MM.1S (cell line): ENCODE measurements around the gene LTBP1.

Source experiments
- DNase-seq: peaks from one replicate; pipeline ENCODE4 v3.0.0-alpha.2; 2015
- H2AFZ ChIP-seq: fragments of 300-600 bp; sonication (generic); 2 replicates; pipeline ENCODE4 v1.6.0; 2016; ENCODE audit warnings: antibody characterized with exemption, low read length
- H3F3A ChIP-seq: fragments of 300-600 bp; sonication (generic); 2 replicates; pipeline ENCODE4 v1.6.1; 2016; ENCODE audit warnings: mild to moderate bottlenecking, antibody characterized with exemption, low read length, moderate library complexity, mixed read lengths; ENCODE audit not compliant: insufficient read depth
- H3K27ac ChIP-seq: fragments of 300-600 bp; sonication (generic); 2 replicates; pipeline ENCODE4 v1.5.1; 2016; ENCODE audit warnings: mild to moderate bottlenecking, low read length
- H3K27me3 ChIP-seq: fragments of 300-600 bp; sonication (generic); replicated peaks from 2 replicates; pipeline ENCODE4 v1.6.0; 2016; ENCODE audit warnings: low read length; ENCODE audit not compliant: insufficient read depth
- H3K36me3 ChIP-seq: fragments of 300-600 bp; sonication (generic); replicated peaks from 2 replicates; pipeline ENCODE4 v1.6.1; 2016; ENCODE audit warnings: mild to moderate bottlenecking, low read length, mixed read lengths; ENCODE audit not compliant: insufficient read depth
- H3K4me1 ChIP-seq: fragments of 300-600 bp; sonication (generic); 2 replicates; pipeline ENCODE4 v1.6.1; 2016; ENCODE audit warnings: low read length, mixed read lengths
- H3K4me2 ChIP-seq: fragments of 300-600 bp; sonication (generic); 2 replicates; pipeline ENCODE4 v1.6.0; 2016; ENCODE audit warnings: low read depth, low read length
- H3K4me3 ChIP-seq: fragments of 300-600 bp; sonication (generic); 2 replicates; pipeline ENCODE4 v1.5.1; 2016; ENCODE audit warnings: low read length, mixed read lengths
- H3K79me2 ChIP-seq: fragments of 300-600 bp; sonication (generic); 2 replicates; pipeline ENCODE4 v1.6.1; 2016; ENCODE audit warnings: mixed run types, low read length, mixed read lengths
- H3K9ac ChIP-seq: fragments of 300-600 bp; sonication (generic); 2 replicates; pipeline ENCODE4 v1.6.1; 2016; ENCODE audit warnings: low read length, mixed read lengths
- H3K9me2 ChIP-seq: fragments of 300-600 bp; sonication (generic); replicated peaks from 2 replicates; pipeline ENCODE4 v1.6.1; 2016; ENCODE audit warnings: mild to moderate bottlenecking, low read length, mixed read lengths; ENCODE audit not compliant: insufficient read depth
- H3K9me3 ChIP-seq: fragments of 300-600 bp; sonication (generic); replicated peaks from 2 replicates; pipeline ENCODE4 v1.6.1; 2016; ENCODE audit warnings: mild to moderate bottlenecking, low read length, mixed read lengths; ENCODE audit not compliant: insufficient read depth
- H4K20me1 ChIP-seq: fragments of 300-600 bp; sonication (generic); 2 replicates; pipeline ENCODE4 v1.6.1; 2016; ENCODE audit warnings: mild to moderate bottlenecking, low read length, moderate library complexity, mixed read lengths; ENCODE audit not compliant: insufficient read depth
- EZH2 ChIP-seq: fragments of 300-600 bp; sonication (generic); optimal IDR thresholded peaks from 2 replicates; pipeline ENCODE3; 2017; ENCODE audit warnings: low read depth, mild to moderate bottlenecking, antibody characterized with exemption, low read length, mixed read lengths
- EZH2phosphoT487 ChIP-seq: fragments of 300-600 bp; sonication (generic); IDR thresholded peaks from 2 replicates; pipeline ENCODE4 v1.6.1; 2018; ENCODE audit warnings: antibody characterized with exemption, low read length
- TF ChIP-seq, protein P1 (sequence below): fragments of 300-600 bp; sonication (generic); IDR thresholded peaks from 2 replicates; pipeline ENCODE4 v1.5.1; 2016; ENCODE audit warnings: antibody characterized with exemption, low read length, mixed read lengths

LTBP1 gene

DNA sequence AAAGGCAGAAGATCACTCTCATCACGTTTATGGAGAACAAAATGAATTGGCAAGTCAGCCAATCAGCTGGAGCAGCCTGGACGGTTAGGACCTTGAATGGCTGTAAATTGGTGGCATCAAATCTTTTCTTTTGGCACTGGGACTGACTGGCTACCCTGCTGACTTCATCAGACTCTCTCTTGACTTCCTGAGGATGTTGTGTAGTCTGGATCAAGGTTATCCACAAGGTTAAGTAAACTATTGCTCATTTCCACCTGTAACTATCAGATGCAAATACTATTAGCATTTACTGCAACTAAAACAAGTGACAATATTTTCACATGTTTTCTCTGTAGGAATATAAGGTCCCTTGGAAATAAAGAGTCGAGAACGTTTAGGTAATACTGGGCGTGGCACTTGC, 395.4 kb downstream of the LTBP1 start:
- no peaks in the 10 kb centered on the region for H3K27me3 ChIP-seq
- H3K4me1 ChIP-seq = no peaks in the 10 kb centered on the region
- H3K79me2 ChIP-seq = no peaks in the 10 kb centered on the region
- H3K27ac ChIP-seq = no peak overlapping the region
- H3K36me3 ChIP-seq = no peaks in the 10 kb centered on the region
- H3F3A ChIP-seq = no peaks in the 10 kb centered on the region
- no peak overlapping the region for H3K9ac ChIP-seq
- H2AFZ ChIP-seq = no peak overlapping the region
- no peak overlapping the region for H3K4me3 ChIP-seq
- no peak overlapping the region for H3K4me2 ChIP-seq
- H3K9me2 ChIP-seq = no peaks in the 10 kb centered on the region
- no peaks in the 10 kb centered on the region for H4K20me1 ChIP-seq
- TF ChIP-seq, protein P1, sequence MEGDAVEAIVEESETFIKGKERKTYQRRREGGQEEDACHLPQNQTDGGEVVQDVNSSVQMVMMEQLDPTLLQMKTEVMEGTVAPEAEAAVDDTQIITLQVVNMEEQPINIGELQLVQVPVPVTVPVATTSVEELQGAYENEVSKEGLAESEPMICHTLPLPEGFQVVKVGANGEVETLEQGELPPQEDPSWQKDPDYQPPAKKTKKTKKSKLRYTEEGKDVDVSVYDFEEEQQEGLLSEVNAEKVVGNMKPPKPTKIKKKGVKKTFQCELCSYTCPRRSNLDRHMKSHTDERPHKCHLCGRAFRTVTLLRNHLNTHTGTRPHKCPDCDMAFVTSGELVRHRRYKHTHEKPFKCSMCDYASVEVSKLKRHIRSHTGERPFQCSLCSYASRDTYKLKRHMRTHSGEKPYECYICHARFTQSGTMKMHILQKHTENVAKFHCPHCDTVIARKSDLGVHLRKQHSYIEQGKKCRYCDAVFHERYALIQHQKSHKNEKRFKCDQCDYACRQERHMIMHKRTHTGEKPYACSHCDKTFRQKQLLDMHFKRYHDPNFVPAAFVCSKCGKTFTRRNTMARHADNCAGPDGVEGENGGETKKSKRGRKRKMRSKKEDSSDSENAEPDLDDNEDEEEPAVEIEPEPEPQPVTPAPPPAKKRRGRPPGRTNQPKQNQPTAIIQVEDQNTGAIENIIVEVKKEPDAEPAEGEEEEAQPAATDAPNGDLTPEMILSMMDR = no peak
- TF ChIP-seq EZH2phosphoT487 = no peak
- no peak for TF ChIP-seq EZH2
- H3K9me3 ChIP-seq = no peaks in the 10 kb centered on the region
- no peak for DNase-seq

DNA sequence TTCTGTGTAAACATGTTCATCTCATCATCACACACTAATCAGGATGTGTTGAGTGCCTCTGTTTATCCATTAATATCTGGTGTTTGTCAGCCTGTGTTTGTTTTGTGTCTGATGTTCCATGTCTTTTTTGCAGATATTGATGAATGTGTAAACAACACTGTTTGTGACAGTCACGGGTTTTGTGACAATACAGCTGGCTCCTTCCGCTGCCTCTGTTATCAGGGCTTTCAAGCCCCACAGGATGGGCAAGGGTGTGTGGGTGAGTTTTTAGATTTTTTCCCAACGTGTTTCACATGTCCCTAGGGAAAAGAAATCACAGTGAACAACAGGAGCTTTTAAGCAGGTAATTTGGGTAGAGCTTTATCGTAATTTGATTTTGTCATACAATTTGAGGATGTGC, 396.0 kb downstream of the LTBP1 start:
- H3F3A ChIP-seq = no peaks in the 10 kb centered on the region
- no peaks in the 10 kb centered on the region for H3K79me2 ChIP-seq
- no peak overlapping the region for H3K4me3 ChIP-seq
- H3K4me2 ChIP-seq = no peak overlapping the region
- TF ChIP-seq EZH2 (no peak), EZH2phosphoT487 (no peak)
- TF ChIP-seq, protein P1 = no peak
- H3K36me3 ChIP-seq = no peaks in the 10 kb centered on the region
- no peaks in the 10 kb centered on the region for H4K20me1 ChIP-seq
- no peak overlapping the region for H3K9ac ChIP-seq
- no peaks in the 10 kb centered on the region for H3K4me1 ChIP-seq
- no peak overlapping the region for H2AFZ ChIP-seq
- no peaks in the 10 kb centered on the region for H3K27me3 ChIP-seq
- no peaks in the 10 kb centered on the region for H3K9me3 ChIP-seq
- H3K27ac ChIP-seq = no peak overlapping the region
- H3K9me2 ChIP-seq = no peaks in the 10 kb centered on the region
- no peak for DNase-seq

DNA sequence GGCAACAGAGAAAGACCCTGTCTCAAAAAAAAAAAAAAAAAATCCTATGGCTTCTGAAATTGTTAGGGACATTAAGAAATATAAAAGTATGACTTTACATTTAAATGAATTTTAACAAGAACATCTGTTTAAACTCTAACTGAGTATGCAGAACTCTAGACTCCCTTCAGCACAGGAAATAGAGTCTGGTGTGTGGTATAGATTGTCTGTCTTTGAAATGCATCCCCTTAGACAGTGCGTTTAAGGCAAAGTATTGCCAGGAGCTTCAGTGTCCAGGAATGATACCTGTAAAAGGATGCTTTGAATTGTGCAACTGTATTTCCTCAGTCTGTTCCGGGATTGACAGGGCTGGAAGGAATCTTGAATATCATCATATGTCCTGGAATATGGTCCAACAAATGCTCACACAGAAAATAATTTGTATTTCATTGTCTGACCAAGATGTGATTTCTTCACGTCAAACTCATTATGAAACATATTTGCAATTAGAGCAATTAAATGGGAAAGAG, 396.7 kb downstream of the LTBP1 start:
- TF ChIP-seq, protein P1 = no peak
- TF ChIP-seq EZH2 (no peak), EZH2phosphoT487 (no peak)
- no peak for DNase-seq
- Histone ChIP-seq H3K4me2 (no peak overlapping the region), H3K79me2 (no peaks in the 10 kb centered on the region), H3K27ac (no peak overlapping the region), H3K9me3 (no peaks in the 10 kb centered on the region), H2AFZ (no peak overlapping the region), H3K36me3 (no peaks in the 10 kb centered on the region), H3F3A (no peaks in the 10 kb centered on the region), H3K9ac (no peak overlapping the region), H3K9me2 (no peaks in the 10 kb centered on the region), H4K20me1 (no peaks in the 10 kb centered on the region), H3K27me3 (no peaks in the 10 kb centered on the region), H3K4me3 (no peak overlapping the region), H3K4me1 (no peaks in the 10 kb centered on the region)
